ENCODE results near the gene SLC27A6.

- TF ChIP-seq YY1 (IDR thresholded peaks at IDR 0.05; ENCODE audit: low read depth) = no peak
- TF ChIP-seq CREB1 (IDR thresholded peaks at IDR 0.05; ENCODE audit: low read depth) = no peak
- no peak for TF ChIP-seq REST (IDR thresholded peaks at IDR 0.05; ENCODE audit: low read depth)
- no peak for TF ChIP-seq TAF1 (IDR thresholded peaks at IDR 0.05; ENCODE audit: low read depth)
- no peak for TF ChIP-seq RAD21 (IDR thresholded peaks at IDR 0.05; ENCODE audit: low read depth)
- TF ChIP-seq MAX (IDR thresholded peaks at IDR 0.05) = no peak
- TF ChIP-seq EP300 (IDR thresholded peaks at IDR 0.05; ENCODE audit: borderline replicate concordance) = no peak
- TF ChIP-seq EGR1 (IDR thresholded peaks at IDR 0.05) = no peak
- TF ChIP-seq TCF12 (IDR thresholded peaks at IDR 0.05; ENCODE audit: low read depth) = no peak
- peak; percentile 25; the same call in 1 of the 2 replicates for TF ChIP-seq USF1 (IDR thresholded peaks at IDR 0.05)
These were observed 39.3 kb upstream of the SLC27A6 start for GRCh38 chr5:128925973-128926372.
